HEK293T (cell line): Measurements from ENCODE around the gene SIK3.
"Not testable (repeated sequence)": the region's sequence is repeated elsewhere in the genome, so short reads cannot be mapped to it uniquely, and the experiment has no call there.

Experiments used
- FOXK2 ChIP-seq: fragments of 450-650 bp; IDR thresholded peaks from 2 replicates; pipeline ENCODE4 v1.6.1; 2016; ENCODE audit warnings: mild to moderate bottlenecking
- SP1 ChIP-seq: fragments of 450-650 bp; IDR thresholded peaks from 2 replicates; pipeline ENCODE4 v1.6.1; 2017

- not testable (repeated sequence) for TF ChIP-seq FOXK2, SP1
These were observed 48.1 kb downstream of the SIK3 start for GRCh38 chr11:117050121-117050520.
